Stomach (tissue), 4 donors: ENCODE data around the gene COL24A1.

ENCODE experiments used
- POLR2A ChIP-seq, 4 donors: fragments of 450-650 bp; IDR thresholded peaks; one replicate each; pipeline ENCODE4 v1.6.1; 2016; ENCODE audit warnings: antibody characterized with exemption in 4 of 4, control low read depth in 2 of 4, mild to moderate bottlenecking in 1 of 4, moderate library complexity in 1 of 4
- TF ChIP-seq, protein P1 (sequence below), 7 experiments: fragments of 450-650 bp in 4 of 7; fragments of 200-600 bp in 3 of 7; sonication (generic) in 3 of 7; IDR thresholded peaks; one replicate each; pipeline ENCODE4 v1.5.1; 2016 to 2019; ENCODE audit warnings: antibody characterized with exemption in 7 of 7, control low read depth in 2 of 7, mild to moderate bottlenecking in 1 of 7

DNA sequence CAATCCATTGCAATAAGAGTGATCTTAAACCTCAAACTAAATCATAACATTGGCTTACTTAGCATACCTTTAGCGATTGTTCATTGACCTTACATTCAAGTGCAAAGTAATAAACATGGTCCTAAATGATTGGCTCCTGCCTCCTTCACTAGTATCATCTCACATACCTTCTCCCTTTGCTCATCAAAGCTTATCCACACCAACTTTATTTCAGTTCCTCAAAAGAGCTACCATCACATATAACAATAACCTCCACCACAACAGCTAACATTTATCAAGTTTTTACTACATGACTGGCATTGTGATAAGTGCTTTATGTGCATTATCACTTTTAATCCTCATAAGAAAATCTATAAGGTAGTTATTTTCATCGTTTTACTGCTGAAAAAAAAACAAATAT, 198.8 kb downstream of the COL24A1 start:
- TF ChIP-seq, protein P1, sequence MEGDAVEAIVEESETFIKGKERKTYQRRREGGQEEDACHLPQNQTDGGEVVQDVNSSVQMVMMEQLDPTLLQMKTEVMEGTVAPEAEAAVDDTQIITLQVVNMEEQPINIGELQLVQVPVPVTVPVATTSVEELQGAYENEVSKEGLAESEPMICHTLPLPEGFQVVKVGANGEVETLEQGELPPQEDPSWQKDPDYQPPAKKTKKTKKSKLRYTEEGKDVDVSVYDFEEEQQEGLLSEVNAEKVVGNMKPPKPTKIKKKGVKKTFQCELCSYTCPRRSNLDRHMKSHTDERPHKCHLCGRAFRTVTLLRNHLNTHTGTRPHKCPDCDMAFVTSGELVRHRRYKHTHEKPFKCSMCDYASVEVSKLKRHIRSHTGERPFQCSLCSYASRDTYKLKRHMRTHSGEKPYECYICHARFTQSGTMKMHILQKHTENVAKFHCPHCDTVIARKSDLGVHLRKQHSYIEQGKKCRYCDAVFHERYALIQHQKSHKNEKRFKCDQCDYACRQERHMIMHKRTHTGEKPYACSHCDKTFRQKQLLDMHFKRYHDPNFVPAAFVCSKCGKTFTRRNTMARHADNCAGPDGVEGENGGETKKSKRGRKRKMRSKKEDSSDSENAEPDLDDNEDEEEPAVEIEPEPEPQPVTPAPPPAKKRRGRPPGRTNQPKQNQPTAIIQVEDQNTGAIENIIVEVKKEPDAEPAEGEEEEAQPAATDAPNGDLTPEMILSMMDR (IDR thresholded peaks at IDR 0.05), result no peak
- no peak for TF ChIP-seq POLR2A (IDR thresholded peaks at IDR 0.05)
